A673 (cell line): ENCODE data around the gene NAT10.

ENCODE experiments used
- EZH2 ChIP-seq: fragments of 200-600 bp; sonication (generic); IDR thresholded peaks from 2 replicates; pipeline ENCODE4 v1.6.1; 2017; ENCODE audit warnings: borderline replicate concordance, low read depth, mild to moderate bottlenecking, mixed read lengths, antibody characterized with exemption, low read length; ENCODE audit not compliant: poor library complexity, severe bottlenecking
- TF ChIP-seq, protein P1 (sequence below): fragments of 300-800, 200-600 bp; sonication (generic); conservative IDR thresholded peaks from 2 replicates; pipeline ENCODE4 v1.5.1; 2017; ENCODE audit warnings: low read depth, mild to moderate bottlenecking, antibody characterized with exemption, low read length, moderate library complexity, mixed read lengths

GRCh38 chr11:34149274-34149673 is 43.8 kb downstream of the NAT10 start:
- TF ChIP-seq, protein P1, sequence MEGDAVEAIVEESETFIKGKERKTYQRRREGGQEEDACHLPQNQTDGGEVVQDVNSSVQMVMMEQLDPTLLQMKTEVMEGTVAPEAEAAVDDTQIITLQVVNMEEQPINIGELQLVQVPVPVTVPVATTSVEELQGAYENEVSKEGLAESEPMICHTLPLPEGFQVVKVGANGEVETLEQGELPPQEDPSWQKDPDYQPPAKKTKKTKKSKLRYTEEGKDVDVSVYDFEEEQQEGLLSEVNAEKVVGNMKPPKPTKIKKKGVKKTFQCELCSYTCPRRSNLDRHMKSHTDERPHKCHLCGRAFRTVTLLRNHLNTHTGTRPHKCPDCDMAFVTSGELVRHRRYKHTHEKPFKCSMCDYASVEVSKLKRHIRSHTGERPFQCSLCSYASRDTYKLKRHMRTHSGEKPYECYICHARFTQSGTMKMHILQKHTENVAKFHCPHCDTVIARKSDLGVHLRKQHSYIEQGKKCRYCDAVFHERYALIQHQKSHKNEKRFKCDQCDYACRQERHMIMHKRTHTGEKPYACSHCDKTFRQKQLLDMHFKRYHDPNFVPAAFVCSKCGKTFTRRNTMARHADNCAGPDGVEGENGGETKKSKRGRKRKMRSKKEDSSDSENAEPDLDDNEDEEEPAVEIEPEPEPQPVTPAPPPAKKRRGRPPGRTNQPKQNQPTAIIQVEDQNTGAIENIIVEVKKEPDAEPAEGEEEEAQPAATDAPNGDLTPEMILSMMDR = no peak
- no peak for TF ChIP-seq EZH2
